ENCODE results near the gene CTXND2.
"Not testable (repeated sequence)": the region's sequence is repeated elsewhere in the genome, so short reads cannot be mapped to it uniquely, and the experiment has no call there.

CTXND2 gene

DNA sequence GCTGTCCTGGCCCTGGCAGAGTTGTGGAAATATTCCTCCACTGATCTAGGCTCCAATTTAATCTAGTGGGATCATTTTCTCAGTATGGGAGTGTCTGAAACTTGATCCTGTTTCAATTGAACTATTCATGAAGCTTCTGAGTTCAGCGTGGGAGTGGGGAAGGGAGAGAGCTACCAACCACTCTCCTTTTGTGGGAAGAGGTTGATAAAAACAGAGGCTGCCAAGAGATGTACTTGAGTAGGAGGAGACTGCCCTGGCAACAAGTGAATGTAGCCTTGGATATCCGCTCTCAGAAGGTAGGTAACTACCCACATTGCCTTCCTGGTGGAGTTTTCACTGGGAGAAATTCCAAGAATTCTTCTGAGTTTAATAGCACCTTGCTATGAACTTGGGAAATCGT lies at the start of gene CTXND2:
Gene CTXND2, plus strand, starts transcription at position 119 of the 400 bp plus-strand sequence. CDS start 25,179 bp downstream, outside the sequence.
- peaks cover 28 to 54% of the 10 kb centered on the region in 2 donors for H3K4me1 Mint-ChIP-seq
- no peak within 1 kb of the TSS for H3K4me3 Mint-ChIP-seq
- no peaks in the 10 kb centered on the region for H3K27me3 Mint-ChIP-seq
- H3K9me3 Mint-ChIP-seq, result peaks cover 0 to 4% of the 10 kb centered on the region in 2 donors
- H3K27ac Mint-ChIP-seq, result no peak within 1 kb of the TSS
- peaks cover 0 to 3% of the 10 kb centered on the region in 2 donors for H3K36me3 Mint-ChIP-seq
- ATAC-seq (replicated peaks), result no peak
- no peak for DNase-seq

DNA sequence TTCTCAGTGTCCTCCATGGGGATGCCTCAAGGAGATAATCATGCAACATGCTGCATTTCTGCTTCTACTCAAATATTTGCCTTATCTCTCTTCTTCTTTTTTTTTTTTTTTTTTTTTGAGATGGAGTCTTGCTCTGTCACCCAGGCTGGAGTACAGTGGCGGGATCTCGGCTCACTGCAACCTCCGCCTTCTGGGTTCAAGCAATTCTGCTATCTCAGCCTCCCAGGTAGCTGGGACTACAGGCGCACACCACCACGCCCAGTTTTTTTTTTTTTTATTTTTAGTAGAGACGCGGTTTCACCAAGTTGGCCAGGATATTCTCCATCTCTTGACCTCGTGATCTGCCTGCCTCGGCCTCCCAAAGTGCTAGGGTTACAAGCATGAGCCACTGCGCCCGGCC lies 46.1 kb upstream of the CTXND2 start:
- H3K4me3 Mint-ChIP-seq; DNase-seq; H3K27me3 Mint-ChIP-seq; ATAC-seq (replicated peaks); H3K27ac Mint-ChIP-seq; H3K9me3 Mint-ChIP-seq: not testable (repeated sequence)
- Mint-ChIP-seq H3K36me3 (peaks cover 20 to 45% of the 10 kb centered on the region in 2 donors), H3K4me1 (peaks cover 2 to 30% of the 10 kb centered on the region in 2 donors)

DNA sequence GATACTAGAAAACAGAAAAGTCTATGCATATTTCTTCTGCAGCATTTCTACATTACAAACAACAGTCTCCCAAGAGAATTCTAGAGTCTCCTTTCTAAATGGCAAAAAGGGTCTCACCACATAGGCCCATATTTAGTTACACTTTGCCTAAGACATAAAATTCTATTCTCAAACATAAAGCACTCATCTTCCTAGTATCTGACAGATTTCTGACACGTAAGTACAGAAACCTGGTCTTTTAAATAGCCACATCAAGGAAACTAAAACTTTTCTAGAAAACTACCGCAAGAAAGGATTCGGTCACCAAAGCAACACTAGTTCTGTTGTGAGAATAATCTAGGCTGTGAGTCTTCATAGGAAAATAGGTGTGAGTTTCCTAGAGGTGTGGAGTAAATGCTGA lies 45.3 kb upstream of the CTXND2 start:
- Mint-ChIP-seq H3K4me1 (peaks cover 3 to 23% of the 10 kb centered on the region in 2 donors), H3K9me3 (no peaks in the 10 kb centered on the region), H3K4me3 (no peak overlapping the region), H3K27ac (no peak overlapping the region), H3K27me3 (no peaks in the 10 kb centered on the region), H3K36me3 (peaks cover 16 to 41% of the 10 kb centered on the region in 2 donors)
- no peak for ATAC-seq (replicated peaks)
- no peak for DNase-seq

DNA sequence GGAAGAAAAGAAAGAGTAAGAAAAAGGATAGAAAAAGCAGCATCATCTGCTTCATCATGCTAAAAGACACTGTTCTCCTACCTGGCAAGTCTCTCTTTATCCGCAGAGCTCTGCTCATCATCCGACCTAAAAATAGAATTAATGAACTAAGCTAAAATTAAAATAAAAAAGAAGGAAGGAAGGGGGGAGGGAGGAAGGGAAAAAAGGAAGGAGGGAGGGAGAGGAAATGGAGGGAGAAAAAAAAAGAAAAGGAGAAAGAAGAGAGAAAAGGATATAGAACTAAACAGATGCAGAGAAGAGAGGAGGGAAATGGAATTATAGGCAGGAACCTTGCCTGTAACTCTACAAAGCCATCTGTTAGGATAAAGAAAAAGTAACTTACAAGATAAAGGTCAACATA lies 44.6 kb upstream of the CTXND2 start:
- no peak overlapping the region for H3K4me3 Mint-ChIP-seq

DNA sequence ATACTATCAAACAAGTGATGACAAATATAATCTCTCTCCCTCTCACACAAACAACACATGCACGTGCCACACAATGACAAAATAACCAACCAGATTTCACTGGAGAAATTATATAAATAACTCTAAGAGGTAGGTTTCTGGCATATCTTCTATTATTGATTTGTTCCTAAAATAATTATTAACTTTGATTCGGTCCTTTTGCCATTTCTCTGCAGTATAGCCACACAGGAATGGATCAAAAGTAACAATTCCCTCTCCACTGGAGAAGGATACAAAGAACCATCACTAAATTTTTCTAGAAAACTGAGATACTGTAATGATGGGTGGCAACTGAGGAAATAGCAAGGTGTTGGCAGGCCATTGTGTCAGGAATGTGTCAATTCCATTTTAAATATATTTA lies 44.0 kb upstream of the CTXND2 start:
- no peaks in the 10 kb centered on the region for H3K9me3 Mint-ChIP-seq
- H3K27me3 Mint-ChIP-seq, result no peaks in the 10 kb centered on the region
- H3K4me1 Mint-ChIP-seq, result peaks cover 7 to 21% of the 10 kb centered on the region in 2 donors
- DNase-seq (no peak), ATAC-seq (replicated peaks) (no peak)
- peaks cover 13 to 41% of the 10 kb centered on the region in 2 donors for H3K36me3 Mint-ChIP-seq
- H3K4me3 Mint-ChIP-seq, result no peak overlapping the region
- no peak overlapping the region for H3K27ac Mint-ChIP-seq

More for the DNA sequence above, 44.6 kb upstream of the CTXND2 start:
- no peaks in the 10 kb centered on the region for H3K9me3 Mint-ChIP-seq
- no peaks in the 10 kb centered on the region for H3K27me3 Mint-ChIP-seq
- ATAC-seq (replicated peaks), result no peak
- no peak for DNase-seq
- H3K36me3 Mint-ChIP-seq, result peaks cover 16 to 40% of the 10 kb centered on the region in 2 donors
- peaks cover 5 to 16% of the 10 kb centered on the region in 2 donors for H3K4me1 Mint-ChIP-seq
- no peak overlapping the region for H3K27ac Mint-ChIP-seq

DNA sequence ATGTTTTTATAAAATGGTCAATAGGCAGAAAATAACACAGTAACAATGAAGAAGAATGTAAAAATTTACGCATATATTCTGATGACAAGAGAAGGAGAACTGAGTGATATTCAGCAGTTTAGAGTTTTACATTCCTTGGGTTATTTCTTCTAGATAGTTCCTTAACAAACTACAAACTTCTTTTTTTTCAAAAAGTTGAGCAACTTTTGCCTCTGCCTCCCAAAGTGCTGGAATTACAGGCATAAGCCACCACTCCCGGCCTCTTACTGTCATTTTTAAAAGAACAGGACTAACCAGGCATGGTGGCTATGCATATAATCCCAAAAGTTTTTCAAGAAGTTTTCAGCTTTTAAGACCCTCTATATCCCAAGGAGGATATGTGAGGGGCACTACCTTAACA lies 43.5 kb upstream of the CTXND2 start:
- peaks cover 7 to 24% of the 10 kb centered on the region in 2 donors for H3K4me1 Mint-ChIP-seq
- peaks cover 10 to 39% of the 10 kb centered on the region in 2 donors for H3K36me3 Mint-ChIP-seq
- H3K27ac Mint-ChIP-seq, result no peak overlapping the region
- no peak overlapping the region for H3K4me3 Mint-ChIP-seq
- H3K27me3 Mint-ChIP-seq, result no peaks in the 10 kb centered on the region
- no peak for ATAC-seq (replicated peaks)
- H3K9me3 Mint-ChIP-seq, result no peaks in the 10 kb centered on the region
- DNase-seq, result no peak

DNA sequence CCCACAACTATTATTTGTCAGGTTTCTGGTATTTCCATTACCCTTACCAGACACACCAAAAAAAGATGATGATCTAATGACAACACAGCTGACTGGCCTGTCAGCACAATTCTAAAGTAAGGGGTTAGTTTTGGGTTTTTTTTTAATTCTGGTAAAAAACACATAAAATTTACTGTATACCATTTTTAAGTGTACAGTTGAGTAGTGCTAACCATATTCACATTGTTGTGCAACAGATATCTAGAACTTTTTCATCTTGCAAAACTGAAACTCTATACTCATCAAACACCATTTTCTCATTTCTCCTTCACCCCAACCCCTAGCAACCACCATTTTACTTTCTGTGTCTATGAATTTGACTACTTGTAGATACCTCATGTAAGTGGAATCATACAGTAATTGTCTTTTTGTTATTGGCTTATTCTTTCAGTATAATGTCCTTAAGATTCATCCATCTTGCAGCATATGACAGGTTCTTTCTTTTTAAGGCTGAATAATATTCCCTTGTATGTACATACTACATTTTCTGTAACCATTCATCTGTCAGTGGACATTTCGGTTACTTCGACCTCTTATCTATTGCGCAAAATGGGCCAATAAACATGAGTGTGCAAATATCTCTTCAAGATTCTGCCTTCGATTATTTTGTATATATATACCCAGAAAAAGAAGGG lies 40.3 kb upstream of the CTXND2 start:
- Mint-ChIP-seq H3K9me3 (no peaks in the 10 kb centered on the region), H3K27me3 (no peaks in the 10 kb centered on the region), H3K4me1 (peaks cover 7 to 21% of the 10 kb centered on the region in 2 donors), H3K27ac (no peak overlapping the region), H3K36me3 (peaks cover 12 to 29% of the 10 kb centered on the region in 2 donors), H3K4me3 (no peak overlapping the region)
- ATAC-seq (replicated peaks) (no peak), DNase-seq (no peak)

DNA sequence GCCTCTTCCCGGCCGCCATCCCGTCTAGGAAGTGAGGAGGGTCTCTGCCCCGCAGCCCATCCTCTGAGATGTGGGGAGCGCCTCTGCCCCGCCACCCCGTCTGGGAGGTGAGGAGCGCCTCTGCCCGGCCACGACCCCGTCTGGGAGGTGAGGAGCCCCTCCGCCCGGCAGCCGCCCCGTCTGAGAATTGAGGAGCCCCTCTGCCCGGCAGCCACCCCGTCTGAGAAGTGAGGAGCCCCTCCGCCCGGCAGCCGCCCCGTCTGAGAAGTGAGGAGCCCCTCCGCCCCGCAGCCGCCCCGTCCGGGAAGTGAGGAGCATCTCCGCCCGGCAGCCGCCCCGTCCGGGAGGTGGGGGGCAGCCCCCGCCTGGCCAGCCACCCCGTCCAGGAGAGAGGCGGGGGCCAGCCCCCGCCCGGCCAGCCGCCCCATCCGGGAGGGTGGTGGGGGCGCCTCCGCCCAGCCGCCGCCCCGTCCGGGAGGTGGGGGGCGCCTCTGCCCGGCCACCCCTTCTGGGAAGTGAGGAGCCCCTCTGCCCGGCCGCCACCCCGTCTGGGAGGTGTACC lies 36.1 kb upstream of the CTXND2 start:
- Mint-ChIP-seq H3K4me1 (peaks cover 17 to 31% of the 10 kb centered on the region in 2 donors), H3K36me3 (peaks cover 27 to 52% of the 10 kb centered on the region in 2 donors)
- not testable (repeated sequence) for H3K4me3 Mint-ChIP-seq; ATAC-seq (replicated peaks); DNase-seq; H3K9me3 Mint-ChIP-seq; H3K27me3 Mint-ChIP-seq; H3K27ac Mint-ChIP-seq

DNA sequence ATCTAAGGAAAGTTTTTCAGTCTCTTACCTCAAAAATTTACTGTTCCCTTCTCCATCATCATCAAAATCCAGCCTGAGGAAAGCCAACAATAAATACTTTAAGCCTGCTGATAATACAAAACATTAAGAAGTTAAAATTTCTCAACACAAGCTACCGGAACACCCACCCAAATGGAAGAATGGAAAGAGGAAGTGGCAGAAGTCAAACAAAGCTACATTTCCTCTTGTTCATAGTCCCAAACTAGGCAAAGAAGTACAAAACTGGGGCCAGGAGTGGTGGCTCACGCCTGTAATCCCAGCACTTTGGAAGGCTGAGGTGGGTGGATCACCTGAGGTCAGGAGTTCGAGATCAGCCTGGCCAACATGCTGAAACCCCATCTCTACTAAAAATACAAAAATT lies 34.2 kb upstream of the CTXND2 start:
- DNase-seq, H3K9me3 Mint-ChIP-seq, H3K27me3 Mint-ChIP-seq: not testable (repeated sequence)
- peaks cover 12 to 27% of the 10 kb centered on the region in 2 donors for H3K4me1 Mint-ChIP-seq
- ATAC-seq (replicated peaks), result peak; percentile 38 to 49
- H3K4me3 Mint-ChIP-seq, result peak overlapping the region; percentile 29 to 56
- peaks cover 24 to 44% of the 10 kb centered on the region in 2 donors for H3K36me3 Mint-ChIP-seq
- H3K27ac Mint-ChIP-seq, result peak overlapping the region; percentile 22

DNA sequence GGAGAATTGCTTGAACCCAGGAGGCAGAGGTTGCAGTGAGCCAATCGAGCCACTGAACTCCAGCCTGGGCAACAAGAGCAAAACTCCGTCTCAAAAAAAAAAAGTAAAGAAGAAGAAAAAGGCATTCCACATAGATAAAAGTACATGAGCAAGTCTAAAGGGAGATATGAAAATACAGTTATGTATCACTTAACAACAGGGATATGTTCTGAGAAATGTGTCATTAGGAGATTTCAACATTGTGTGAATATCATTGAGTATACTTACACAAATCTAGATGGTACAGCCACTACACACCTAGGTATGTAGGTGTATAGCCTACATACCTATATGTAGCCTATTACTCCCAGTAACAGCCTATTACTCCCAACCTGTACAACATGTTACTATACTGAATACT lies 23.2 kb upstream of the CTXND2 start:
- Mint-ChIP-seq H3K27me3 (no peaks in the 10 kb centered on the region), H3K27ac (peak overlapping the region; percentile 21), H3K9me3 (peaks cover 0 to 5% of the 10 kb centered on the region in 2 donors), H3K36me3 (peaks cover 17 to 27% of the 10 kb centered on the region in 2 donors), H3K4me3 (peak overlapping the region in 1 of 2 donors; percentile 19), H3K4me1 (peaks cover 10 to 44% of the 10 kb centered on the region in 2 donors)
- ATAC-seq (replicated peaks) (no peak), DNase-seq (no peak)

DNA sequence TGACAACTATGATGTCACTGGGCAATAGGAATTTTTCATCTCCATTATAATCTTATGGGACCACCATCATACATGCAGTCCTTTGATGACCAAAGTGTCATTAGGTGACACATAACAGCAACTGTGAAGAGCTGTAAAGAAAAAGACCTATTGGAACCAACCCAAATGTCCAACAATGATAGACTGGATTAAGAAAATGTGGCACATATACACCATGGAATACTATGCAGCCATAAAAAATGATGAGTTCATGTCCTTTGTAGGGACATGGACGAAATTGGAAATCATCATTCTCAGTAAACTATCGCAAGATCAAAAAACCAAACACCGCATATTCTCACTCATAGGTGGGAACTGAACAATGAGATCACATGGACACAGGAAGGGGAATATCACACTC lies 22.7 kb upstream of the CTXND2 start:
- not testable (repeated sequence) for ATAC-seq (replicated peaks); H3K9me3 Mint-ChIP-seq; DNase-seq; H3K27me3 Mint-ChIP-seq; H3K27ac Mint-ChIP-seq; H3K4me3 Mint-ChIP-seq
- H3K36me3 Mint-ChIP-seq, result peaks cover 21 to 31% of the 10 kb centered on the region in 2 donors
- peaks cover 11 to 45% of the 10 kb centered on the region in 2 donors for H3K4me1 Mint-ChIP-seq

DNA sequence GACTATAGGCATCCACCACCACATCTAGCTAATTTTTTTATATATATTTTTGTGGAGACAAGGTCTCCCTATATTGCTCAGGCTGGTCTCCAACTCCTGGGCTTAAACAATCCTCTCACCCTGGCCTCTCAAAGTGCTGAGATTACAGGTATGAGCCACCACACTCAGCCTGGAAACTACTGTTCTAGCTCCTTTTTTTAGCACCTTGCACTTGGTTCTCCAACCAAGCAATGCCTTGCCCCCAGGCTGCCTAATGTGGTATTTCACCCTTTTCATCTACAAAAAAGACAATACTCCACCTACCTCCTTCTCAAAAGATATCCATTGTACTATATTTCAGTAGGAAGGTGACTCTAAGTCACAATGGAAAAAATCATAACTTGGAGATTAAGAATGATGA lies 17.3 kb upstream of the CTXND2 start:
- DNase-seq (no peak), ATAC-seq (replicated peaks) (no peak)
- Mint-ChIP-seq H3K9me3 (peaks cover 0 to 5% of the 10 kb centered on the region in 2 donors), H3K4me1 (peaks cover 26 to 56% of the 10 kb centered on the region in 2 donors), H3K27ac (no peak overlapping the region), H3K36me3 (peaks cover 35 to 43% of the 10 kb centered on the region in 2 donors), H3K4me3 (no peak overlapping the region), H3K27me3 (no peaks in the 10 kb centered on the region)

DNA sequence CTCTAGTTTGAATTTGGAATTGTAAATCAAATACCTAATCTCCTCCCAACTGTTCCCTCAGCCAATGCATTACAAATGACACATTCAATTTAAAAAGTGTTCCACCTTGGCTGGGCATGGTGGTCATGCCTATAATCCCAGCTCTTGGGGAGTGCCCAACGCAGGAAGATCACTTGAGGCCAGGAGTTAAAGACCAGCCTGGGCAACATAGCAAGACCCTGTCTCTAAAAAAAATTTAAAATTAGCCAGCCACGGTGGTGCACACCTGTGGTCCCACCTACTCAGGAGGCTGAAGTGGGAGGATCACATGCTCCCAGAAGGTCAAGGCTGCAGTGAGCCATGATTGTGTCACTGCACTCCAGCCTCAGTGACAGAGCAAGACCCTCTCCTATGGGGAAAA lies 14.4 kb upstream of the CTXND2 start:
- peaks cover 0 to 5% of the 10 kb centered on the region in 2 donors for H3K9me3 Mint-ChIP-seq
- H3K36me3 Mint-ChIP-seq, result peaks cover 31 to 33% of the 10 kb centered on the region in 2 donors
- DNase-seq, result no peak
- no peak for ATAC-seq (replicated peaks)
- H3K4me3 Mint-ChIP-seq, result no peak overlapping the region
- no peak overlapping the region for H3K27ac Mint-ChIP-seq
- H3K27me3 Mint-ChIP-seq, result no peaks in the 10 kb centered on the region
- peaks cover 25 to 38% of the 10 kb centered on the region in 2 donors for H3K4me1 Mint-ChIP-seq

DNA sequence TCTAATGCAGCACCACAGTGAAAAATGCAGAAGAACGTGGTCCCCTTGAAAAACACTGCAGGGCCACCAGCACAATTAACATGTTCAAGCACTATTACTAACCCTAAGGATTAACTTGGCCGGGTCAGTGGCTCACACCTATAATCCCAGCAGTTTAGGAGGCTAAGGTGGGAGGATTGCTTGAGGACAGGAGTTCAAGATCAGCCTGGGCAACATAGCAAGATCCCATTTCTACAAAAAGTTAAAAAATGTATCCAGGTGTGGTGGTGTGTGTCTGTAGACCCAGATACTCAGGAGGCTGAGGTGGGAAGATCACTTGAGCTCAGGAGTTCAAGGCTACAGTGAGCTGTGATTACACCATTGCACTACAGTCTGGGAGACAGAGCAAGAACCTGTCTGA lies 13.4 kb upstream of the CTXND2 start:
- Mint-ChIP-seq H3K4me3 (no peak overlapping the region), H3K36me3 (peaks cover 21 to 24% of the 10 kb centered on the region in 2 donors), H3K27ac (no peak overlapping the region), H3K4me1 (peaks cover 19 to 28% of the 10 kb centered on the region in 2 donors), H3K27me3 (no peaks in the 10 kb centered on the region), H3K9me3 (no peaks in the 10 kb centered on the region)
- DNase-seq, result no peak
- ATAC-seq (replicated peaks), result no peak

Measured in stimulated activated naive B cell treated with anti-CD40 and anti-IgM and Interleukin-4, amounts not matched to agents 10 μg/mL and 1 μg/mL and 100 μg/mL, for 72 hours (primary cell).